WTC11 (cell line): ENCODE data around the gene FZR1.

Experiments
- CREB1 ChIP-seq: sonication (generic); formaldehyde crosslinking; IDR thresholded peaks from 2 replicates; pipeline ENCODE4 v1.8.0; 2023; ENCODE audit warnings: mild to moderate bottlenecking, missing genetic modification reagents
- CTCF ChIP-seq: fragments of 200-600 bp; IDR thresholded peaks from 2 replicates; pipeline ENCODE4 v1.8.0; 2022; ENCODE audit warnings: antibody characterized with exemption
- E2F4 ChIP-seq: sonication (generic); formaldehyde crosslinking; IDR thresholded peaks from 2 replicates; pipeline ENCODE4 v1.8.1; 2022; ENCODE audit warnings: low read depth, mild to moderate bottlenecking, moderate library complexity, missing genetic modification reagents, borderline replicate concordance
- ETV6 ChIP-seq: sonication (generic); formaldehyde crosslinking; IDR thresholded peaks from 2 replicates; pipeline ENCODE4 v1.8.1; 2022; ENCODE audit warnings: mild to moderate bottlenecking, missing genetic modification reagents
- GRHL2 ChIP-seq: fragments of 250-450 bp; sonication (Bioruptor Pico); IDR thresholded peaks from 2 replicates; pipeline ENCODE4 v1.8.0; 2022; ENCODE audit warnings: mild to moderate bottlenecking, moderate library complexity; ENCODE audit not compliant: insufficient replicate concordance, severe bottlenecking
- NR3C1 ChIP-seq: sonication (generic); formaldehyde crosslinking; conservative IDR thresholded peaks from 2 replicates; pipeline ENCODE4 v1.8.1; 2023; ENCODE audit warnings: low read depth, mild to moderate bottlenecking, missing genetic modification reagents

GRCh38 chr19:3573162-3573857 lies 67.2 kb downstream of the FZR1 start:
- TF ChIP-seq CTCF = no peak
- no peak for TF ChIP-seq GRHL2 (CRISPR knock-in tag)
- no peak for TF ChIP-seq NR3C1 (CRISPR knock-in tag)
- no peak for TF ChIP-seq E2F4 (CRISPR knock-in tag)
- TF ChIP-seq CREB1 (CRISPR knock-in tag) = no peak
- TF ChIP-seq ETV6 = no peak
